Panc1 (cell line): Measurements from ENCODE around the gene JPH4. TPM values are rescaled to one million over a fixed set of nuclear protein-coding genes. Genes with fewer than 3 reads are reported as not detected.

Source experiments
- ATAC-seq: fragments of 200-7000 bp; cut with Tn5 transposase; 2 replicates; pipeline ENCODE4 v1.9.1; 2020; ENCODE audit warnings: mild to moderate bottlenecking, moderate library complexity
- BruUV-seq: library from RNA; stranded (reverse); fragments of 400-500 nt; replicated peaks from 2 replicates; lab custom pipeline; 2021; lab: Mats Ljungman, UMichigan
- CTCF ChIA-PET: fragments of 300-600 bp; sonication (Branson Sonifier 250); formaldehyde crosslinking; loops from one replicate; lab custom pipeline; 2022; ENCODE audit warnings: antibody characterized with exemption; lab: Charles Lee
- POLR2A ChIA-PET: fragments of 300-600 bp; sonication (Branson Sonifier 250); formaldehyde crosslinking; loops from one replicate; lab custom pipeline; 2022; ENCODE audit warnings: antibody characterized with exemption; lab: Charles Lee
- DNase-seq: peaks from one replicate; pipeline ENCODE4 v3.0.0-alpha.2; 2010; ENCODE audit warnings: low read depth, low spot score
- H3K27ac ChIP-seq: 2 replicates; pipeline ENCODE4 v1.5.1; 2011; ENCODE audit warnings: mild to moderate bottlenecking, low read length, inconsistent platforms
- H3K27me3 ChIP-seq: fragments of 200-500 bp; sonication (Bioruptor generic); 2 replicates; pipeline ENCODE4 v1.6.0; 2014; ENCODE audit warnings: low read length, inconsistent platforms; ENCODE audit not compliant: control insufficient read depth, insufficient read depth
- H3K36me3 ChIP-seq: fragments of 200-500 bp; sonication (Bioruptor generic); 2 replicates; pipeline ENCODE4 v1.5.1; 2014; ENCODE audit warnings: inconsistent platforms, mild to moderate bottlenecking, low read length, moderate library complexity; ENCODE audit not compliant: control insufficient read depth, insufficient read depth
- H3K4me1 ChIP-seq: 2 replicates; pipeline ENCODE4 v1.5.1; 2011; ENCODE audit warnings: inconsistent platforms, mild to moderate bottlenecking, low read length, moderate library complexity; ENCODE audit not compliant: control insufficient read depth, insufficient read depth
- H3K4me3 ChIP-seq, 2 experiments: 2 replicates each; pipeline ENCODE4 v1.5.1; 2011 to 2012; ENCODE audit warnings: low read depth in 2 of 2, low read length in 2 of 2, mild to moderate bottlenecking in 2 of 2, inconsistent platforms in 1 of 2, moderate library complexity in 1 of 2
- H3K9me3 ChIP-seq: fragments of 200-500 bp; sonication (Bioruptor generic); 2 replicates; pipeline ENCODE4 v1.5.1; 2014; ENCODE audit warnings: low read depth, mild to moderate bottlenecking, inconsistent platforms, low read length, moderate library complexity; ENCODE audit not compliant: control insufficient read depth, insufficient read depth
- POLR2AphosphoS5 ChIP-seq: IDR thresholded peaks from 2 replicates; pipeline ENCODE4 v1.6.1; 2012; ENCODE audit warnings: mild to moderate bottlenecking, low read depth, low read length, moderate library complexity
- SIN3A ChIP-seq: IDR thresholded peaks from 2 replicates; pipeline ENCODE4 v1.6.1; 2012; ENCODE audit warnings: low read depth, mild to moderate bottlenecking, low read length, moderate library complexity, borderline replicate concordance; ENCODE audit not compliant: insufficient read depth
- TCF7L2 ChIP-seq: IDR thresholded peaks from 2 replicates; pipeline ENCODE4 v1.6.1; 2011; ENCODE audit warnings: mild to moderate bottlenecking, low read depth, low read length, inconsistent platforms
- in situ Hi-C: cut with HindIII; loops from 2 replicates; pipeline ENCODE4 v1.10.0; 2016; ENCODE audit warnings: low sequenced_read_pairs, low pct_unique_long_range_greater_than_20kb
- intact Hi-C: fragments of 100-400 bp; cut with micrococcal nuclease; formaldehyde crosslinking; loops from one replicate; pipeline ENCODE4 v1.10.0; 2022; ENCODE audit not compliant: unreplicated experiment
- total RNA-seq: library from RNA; stranded (reverse); gene quantifications from one replicate; pipeline ENCODE4 v1.2.1, GENCODE V29; 2021; ENCODE audit not compliant: unreplicated experiment
- TF ChIP-seq, protein P1 (sequence below), 2 experiments: IDR thresholded peaks; 2 replicates each; pipeline ENCODE4 v1.6.1; 2011 to 2012; ENCODE audit warnings: low read depth in 2 of 2, control low read depth in 1 of 2, low read length in 1 of 2, mild to moderate bottlenecking in 1 of 2, moderate library complexity in 1 of 2; ENCODE audit not compliant: insufficient read depth in 1 of 2
- TF ChIP-seq, protein P2 (sequence below): fragments of 450-650 bp; IDR thresholded peaks from 2 replicates; pipeline ENCODE4 v1.5.1; 2017; ENCODE audit warnings: mild to moderate bottlenecking

Gene JPH4
- total RNA-seq, 1 experiment from 2014 or later: 0.05 TPM

DNA sequence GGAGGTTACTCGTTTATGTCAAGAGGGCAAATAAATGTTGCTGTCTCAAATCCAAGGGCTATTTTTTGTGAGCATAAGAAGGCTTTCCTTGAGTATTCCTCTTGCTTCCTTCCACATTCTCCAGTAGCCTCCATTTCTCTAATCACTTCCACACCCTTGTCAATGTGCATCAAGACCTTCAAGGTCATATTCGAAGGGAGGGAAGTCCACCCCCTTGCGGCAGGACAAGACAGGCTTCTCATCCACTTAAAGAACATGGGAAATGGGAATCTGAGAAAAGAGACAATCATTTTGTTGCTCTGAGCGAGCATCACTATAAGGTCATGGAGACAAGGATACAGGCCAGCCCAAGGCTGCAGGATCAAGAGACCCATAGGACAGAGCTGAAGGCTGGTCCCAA lies 44.4 kb upstream of the JPH4 start:
- ATAC-seq (no peak), DNase-seq (no peak)
- in situ Hi-C loops (no loop called here), intact Hi-C loops (no loop called here)
- no peaks in the 10 kb centered on the region for H3K4me1 ChIP-seq
- CTCF ChIA-PET: no interaction called here
- H3K4me3 ChIP-seq: no peak overlapping the region
- TF ChIP-seq TCF7L2 (no peak), POLR2AphosphoS5 (no peak), SIN3A (no peak)
- TF ChIP-seq, protein P1, sequence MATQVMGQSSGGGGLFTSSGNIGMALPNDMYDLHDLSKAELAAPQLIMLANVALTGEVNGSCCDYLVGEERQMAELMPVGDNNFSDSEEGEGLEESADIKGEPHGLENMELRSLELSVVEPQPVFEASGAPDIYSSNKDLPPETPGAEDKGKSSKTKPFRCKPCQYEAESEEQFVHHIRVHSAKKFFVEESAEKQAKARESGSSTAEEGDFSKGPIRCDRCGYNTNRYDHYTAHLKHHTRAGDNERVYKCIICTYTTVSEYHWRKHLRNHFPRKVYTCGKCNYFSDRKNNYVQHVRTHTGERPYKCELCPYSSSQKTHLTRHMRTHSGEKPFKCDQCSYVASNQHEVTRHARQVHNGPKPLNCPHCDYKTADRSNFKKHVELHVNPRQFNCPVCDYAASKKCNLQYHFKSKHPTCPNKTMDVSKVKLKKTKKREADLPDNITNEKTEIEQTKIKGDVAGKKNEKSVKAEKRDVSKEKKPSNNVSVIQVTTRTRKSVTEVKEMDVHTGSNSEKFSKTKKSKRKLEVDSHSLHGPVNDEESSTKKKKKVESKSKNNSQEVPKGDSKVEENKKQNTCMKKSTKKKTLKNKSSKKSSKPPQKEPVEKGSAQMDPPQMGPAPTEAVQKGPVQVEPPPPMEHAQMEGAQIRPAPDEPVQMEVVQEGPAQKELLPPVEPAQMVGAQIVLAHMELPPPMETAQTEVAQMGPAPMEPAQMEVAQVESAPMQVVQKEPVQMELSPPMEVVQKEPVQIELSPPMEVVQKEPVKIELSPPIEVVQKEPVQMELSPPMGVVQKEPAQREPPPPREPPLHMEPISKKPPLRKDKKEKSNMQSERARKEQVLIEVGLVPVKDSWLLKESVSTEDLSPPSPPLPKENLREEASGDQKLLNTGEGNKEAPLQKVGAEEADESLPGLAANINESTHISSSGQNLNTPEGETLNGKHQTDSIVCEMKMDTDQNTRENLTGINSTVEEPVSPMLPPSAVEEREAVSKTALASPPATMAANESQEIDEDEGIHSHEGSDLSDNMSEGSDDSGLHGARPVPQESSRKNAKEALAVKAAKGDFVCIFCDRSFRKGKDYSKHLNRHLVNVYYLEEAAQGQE (IDR thresholded peaks at IDR 0.05; ENCODE audit: insufficient read depth in 1 of 2, low read depth in 2 of 2, low read length in 1 of 2): no peak
- TF ChIP-seq, protein P2, sequence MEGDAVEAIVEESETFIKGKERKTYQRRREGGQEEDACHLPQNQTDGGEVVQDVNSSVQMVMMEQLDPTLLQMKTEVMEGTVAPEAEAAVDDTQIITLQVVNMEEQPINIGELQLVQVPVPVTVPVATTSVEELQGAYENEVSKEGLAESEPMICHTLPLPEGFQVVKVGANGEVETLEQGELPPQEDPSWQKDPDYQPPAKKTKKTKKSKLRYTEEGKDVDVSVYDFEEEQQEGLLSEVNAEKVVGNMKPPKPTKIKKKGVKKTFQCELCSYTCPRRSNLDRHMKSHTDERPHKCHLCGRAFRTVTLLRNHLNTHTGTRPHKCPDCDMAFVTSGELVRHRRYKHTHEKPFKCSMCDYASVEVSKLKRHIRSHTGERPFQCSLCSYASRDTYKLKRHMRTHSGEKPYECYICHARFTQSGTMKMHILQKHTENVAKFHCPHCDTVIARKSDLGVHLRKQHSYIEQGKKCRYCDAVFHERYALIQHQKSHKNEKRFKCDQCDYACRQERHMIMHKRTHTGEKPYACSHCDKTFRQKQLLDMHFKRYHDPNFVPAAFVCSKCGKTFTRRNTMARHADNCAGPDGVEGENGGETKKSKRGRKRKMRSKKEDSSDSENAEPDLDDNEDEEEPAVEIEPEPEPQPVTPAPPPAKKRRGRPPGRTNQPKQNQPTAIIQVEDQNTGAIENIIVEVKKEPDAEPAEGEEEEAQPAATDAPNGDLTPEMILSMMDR: no peak
- POLR2A ChIA-PET: no interaction called here
- H3K36me3 ChIP-seq: no peaks in the 10 kb centered on the region
- no peaks in the 10 kb centered on the region for H3K27me3 ChIP-seq
- H3K9me3 ChIP-seq: peaks cover 15% of the 10 kb centered on the region; the same call in 1 of the 2 replicates
- no peak overlapping the region for H3K27ac ChIP-seq
- BruUV-seq: no TSS peak

DNA sequence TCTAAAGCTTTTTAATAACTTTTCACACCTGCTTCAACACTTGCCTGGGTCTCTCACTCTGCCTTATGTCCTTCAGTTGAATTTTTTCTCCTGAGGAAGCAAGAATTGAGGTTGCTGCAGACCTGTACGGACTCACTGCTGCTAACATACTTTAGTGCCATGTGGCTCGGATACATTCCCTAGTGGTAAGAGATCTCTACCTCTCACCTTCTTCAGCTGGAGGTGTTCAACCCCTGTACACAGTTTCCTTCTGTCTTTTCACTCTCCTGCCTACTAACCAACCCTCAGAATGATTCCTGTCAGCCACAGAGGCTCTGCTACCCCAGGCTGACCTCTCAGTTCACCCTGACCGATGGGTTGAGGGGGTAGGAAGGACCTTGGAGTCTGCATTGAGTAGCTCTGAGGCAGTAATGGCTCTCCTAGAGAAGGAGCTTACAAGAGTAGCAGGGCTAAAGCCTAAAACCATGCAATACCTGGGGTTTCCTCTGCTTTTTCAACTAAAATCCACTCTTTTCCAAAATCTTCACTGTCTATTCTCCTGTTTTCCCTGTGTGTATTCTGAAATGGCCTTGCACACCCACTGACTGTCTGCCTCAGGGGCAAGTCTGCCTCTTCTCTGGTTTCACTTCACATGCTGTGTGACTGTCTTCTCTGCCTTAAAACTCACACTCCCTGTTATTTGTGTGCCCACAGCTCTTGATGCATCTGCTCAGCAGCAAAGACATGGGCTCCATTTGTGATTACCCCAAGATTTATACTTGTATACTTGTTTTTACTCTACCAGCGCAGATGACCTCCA lies 43.5 kb upstream of the JPH4 start:
- Histone ChIP-seq H3K9me3 (peaks cover 15% of the 10 kb centered on the region; the same call in 1 of the 2 replicates), H3K4me1 (no peaks in the 10 kb centered on the region), H3K27me3 (no peaks in the 10 kb centered on the region), H3K36me3 (no peaks in the 10 kb centered on the region), H3K27ac (no peak overlapping the region), H3K4me3 (no peak overlapping the region)
- intact Hi-C loops: no loop called here
- no TSS peak for BruUV-seq
- TF ChIP-seq SIN3A (no peak), TCF7L2 (no peak), POLR2AphosphoS5 (no peak)
- TF ChIP-seq, protein P2: no peak
- TF ChIP-seq, protein P1 (IDR thresholded peaks at IDR 0.05; ENCODE audit: insufficient read depth in 1 of 2, low read depth in 2 of 2, low read length in 1 of 2): no peak
- POLR2A ChIA-PET: no interaction called here
- in situ Hi-C loops: no loop called here
- ATAC-seq: no peak
- no peak for DNase-seq
- CTCF ChIA-PET: no interaction called here
